Subcutaneous adipose tissue (tissue), 4 donors: ENCODE data around the gene PALLD. TPM values are rescaled to one million over a fixed set of nuclear protein-coding genes. Genes with fewer than 3 reads are reported as not detected.

ENCODE experiments used
- total RNA-seq, 4 donors: library from RNA; depleted of rRNA; stranded (reverse); fragments of >200 nt; gene quantifications; one replicate each; pipeline ENCODE4 v1.1.0, GENCODE V29; 2016
- TF ChIP-seq, protein P1 (sequence below): fragments of 450-650 bp; IDR thresholded peaks from one replicate; pipeline ENCODE4 v1.5.1; 2016; ENCODE audit warnings: low read depth, mild to moderate bottlenecking, control low read depth, antibody characterized with exemption, moderate library complexity

Gene PALLD
- total RNA-seq, 4 donors from 2014 or later = 94.1 to 118 (median 110) TPM

DNA sequence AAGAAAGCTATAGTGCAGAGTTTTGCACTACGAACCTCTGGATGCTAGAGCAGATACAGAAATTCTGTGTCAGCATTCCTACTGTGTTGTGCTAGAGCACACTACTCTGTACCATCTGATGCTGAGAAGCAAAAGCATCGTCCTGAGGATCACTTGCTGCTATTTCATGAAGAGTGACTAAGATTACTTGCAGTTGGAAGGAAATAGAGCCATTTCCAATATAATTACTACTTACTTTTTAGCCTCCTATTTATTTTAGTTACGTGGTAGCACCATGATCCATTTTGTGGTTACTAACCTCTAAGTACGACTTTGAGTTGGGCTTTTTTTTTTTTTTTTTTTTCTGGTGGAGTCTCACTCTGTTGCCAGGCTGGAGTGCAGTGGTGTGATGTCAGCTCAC lies 226.7 kb downstream of the PALLD start:
- TF ChIP-seq, protein P1, sequence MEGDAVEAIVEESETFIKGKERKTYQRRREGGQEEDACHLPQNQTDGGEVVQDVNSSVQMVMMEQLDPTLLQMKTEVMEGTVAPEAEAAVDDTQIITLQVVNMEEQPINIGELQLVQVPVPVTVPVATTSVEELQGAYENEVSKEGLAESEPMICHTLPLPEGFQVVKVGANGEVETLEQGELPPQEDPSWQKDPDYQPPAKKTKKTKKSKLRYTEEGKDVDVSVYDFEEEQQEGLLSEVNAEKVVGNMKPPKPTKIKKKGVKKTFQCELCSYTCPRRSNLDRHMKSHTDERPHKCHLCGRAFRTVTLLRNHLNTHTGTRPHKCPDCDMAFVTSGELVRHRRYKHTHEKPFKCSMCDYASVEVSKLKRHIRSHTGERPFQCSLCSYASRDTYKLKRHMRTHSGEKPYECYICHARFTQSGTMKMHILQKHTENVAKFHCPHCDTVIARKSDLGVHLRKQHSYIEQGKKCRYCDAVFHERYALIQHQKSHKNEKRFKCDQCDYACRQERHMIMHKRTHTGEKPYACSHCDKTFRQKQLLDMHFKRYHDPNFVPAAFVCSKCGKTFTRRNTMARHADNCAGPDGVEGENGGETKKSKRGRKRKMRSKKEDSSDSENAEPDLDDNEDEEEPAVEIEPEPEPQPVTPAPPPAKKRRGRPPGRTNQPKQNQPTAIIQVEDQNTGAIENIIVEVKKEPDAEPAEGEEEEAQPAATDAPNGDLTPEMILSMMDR = no peak

DNA sequence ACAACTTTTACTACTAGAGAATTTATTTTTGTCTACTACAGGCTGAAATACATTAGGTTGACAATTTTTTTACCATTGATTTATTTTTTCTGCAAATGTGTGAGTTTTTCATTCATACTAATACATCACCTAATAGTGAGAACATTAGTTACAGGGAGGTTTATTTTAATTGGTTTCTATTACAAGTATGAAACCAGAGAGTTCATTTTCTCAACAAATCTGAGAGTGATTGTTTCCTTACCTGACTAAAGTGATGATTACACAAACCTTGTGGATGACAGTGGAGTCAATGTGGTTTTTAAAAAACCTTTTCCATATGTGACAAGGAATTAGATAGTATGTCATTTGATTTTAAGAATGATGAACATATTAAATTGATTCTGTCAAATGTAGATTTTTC lies 227.4 kb downstream of the PALLD start:
- TF ChIP-seq, protein P1 = no peak

DNA sequence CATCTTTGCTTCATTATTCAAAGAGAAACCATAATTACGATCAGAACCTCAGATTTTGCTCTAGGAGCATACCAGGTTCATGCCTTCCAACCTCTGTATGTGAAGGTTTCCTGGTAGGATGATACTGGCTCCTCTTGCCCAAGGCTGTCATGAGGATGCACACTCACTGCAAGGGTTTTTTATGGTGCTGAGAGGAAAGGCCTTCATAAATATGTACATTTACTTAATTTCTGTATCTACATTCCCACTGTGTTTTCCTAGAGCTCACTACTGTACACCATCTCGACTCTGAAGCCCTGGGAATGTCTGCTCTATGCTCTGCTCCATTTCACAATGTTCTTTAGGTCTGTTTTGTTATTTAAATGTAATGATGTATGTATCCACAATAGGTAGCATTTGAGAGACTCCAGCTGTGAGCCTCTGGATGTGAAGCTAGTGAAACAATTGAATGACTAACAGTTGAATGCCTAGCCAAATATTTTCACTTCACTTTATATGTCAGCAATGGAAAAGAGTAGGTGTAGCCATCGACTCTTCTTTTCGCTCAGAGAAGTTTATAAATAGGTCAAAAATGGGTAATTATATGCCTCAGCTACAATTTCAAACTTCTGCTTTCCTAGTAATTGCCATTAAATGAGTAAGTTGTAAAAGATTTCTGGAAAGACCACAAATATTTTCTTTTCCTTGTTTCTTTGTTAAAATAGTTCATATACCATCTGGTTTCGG lies 228.0 kb downstream of the PALLD start:
- TF ChIP-seq, protein P1 = no peak

DNA sequence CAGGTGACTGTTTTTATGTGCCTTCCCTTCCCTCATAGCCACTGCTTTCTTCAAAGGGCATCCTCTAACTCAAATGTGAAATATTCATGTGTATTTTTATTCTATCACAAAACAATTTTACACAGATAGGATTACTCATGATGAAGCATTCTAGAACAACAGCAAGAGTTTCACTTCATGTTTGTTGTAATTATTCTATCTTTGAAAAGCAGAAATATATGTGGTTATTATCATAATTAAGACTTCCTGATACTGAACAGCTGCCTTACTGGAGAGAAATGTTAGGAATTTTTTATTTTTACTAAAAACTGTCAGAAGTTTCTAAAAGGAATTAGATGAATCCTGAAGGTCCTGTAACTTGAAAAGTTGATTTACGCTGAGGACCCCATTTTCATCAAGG lies 229.1 kb downstream of the PALLD start:
- TF ChIP-seq, protein P1 = no peak

DNA sequence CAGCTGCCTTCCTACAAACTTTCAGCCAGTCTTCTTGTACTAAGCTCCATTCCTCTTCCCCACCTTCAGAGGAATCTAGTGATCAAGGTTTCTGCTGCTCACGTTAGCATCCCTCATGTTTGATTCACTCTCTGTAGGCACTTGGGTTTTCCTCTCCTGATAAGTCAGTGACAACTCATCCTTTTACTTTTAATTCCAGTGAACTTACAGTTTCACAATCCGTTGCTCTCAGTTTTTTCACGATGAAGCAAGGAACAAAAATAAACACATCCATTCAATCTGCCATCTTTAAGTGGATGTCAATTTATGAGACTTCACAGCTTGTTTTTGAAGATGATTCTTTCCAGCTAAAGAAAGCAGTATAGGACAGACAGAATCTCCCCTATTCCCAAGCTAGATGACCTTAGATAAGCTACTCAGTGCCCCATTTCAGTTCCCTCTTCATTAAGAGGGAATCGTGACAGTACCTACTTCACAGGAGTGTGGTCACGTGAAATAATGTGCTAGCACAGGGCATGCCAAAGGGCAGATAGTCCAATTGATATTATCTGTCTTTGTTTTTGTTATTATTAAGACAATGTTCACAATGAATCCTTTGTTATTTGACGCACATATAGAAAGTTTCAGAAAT lies 234.3 kb downstream of the PALLD start:
- TF ChIP-seq, protein P1 = no peak

DNA sequence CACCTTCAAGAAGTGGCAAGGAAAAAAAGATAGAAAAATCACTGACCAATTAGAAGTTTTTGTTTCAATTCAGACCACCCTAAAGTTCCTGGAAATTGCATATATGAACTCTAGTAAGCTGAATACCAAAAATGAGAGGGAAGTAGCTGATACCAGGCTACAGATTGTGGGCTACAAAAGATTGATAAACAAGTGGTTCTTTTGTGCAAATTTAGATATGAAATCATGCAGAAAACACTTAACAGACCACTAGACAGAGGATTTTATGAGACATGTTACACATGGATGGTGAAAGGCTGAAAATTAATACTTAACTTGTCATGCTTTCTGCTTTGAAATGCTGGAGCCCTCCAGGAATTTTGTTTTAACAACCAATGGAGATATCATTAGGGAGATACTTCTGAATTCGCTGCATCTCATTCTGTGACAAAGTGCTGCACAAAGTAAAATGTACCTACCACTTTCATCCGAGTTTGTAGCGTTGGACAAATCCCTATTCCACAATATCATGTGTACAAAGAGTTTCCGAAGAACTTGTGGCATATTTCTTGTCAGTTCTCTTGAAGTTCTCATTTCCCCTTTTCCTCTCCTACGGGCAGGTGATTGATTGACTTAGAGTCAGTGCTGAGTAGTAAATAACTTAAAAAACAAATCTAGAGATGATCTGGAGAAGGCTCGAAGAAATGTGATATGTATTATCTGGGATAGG lies 235.0 kb downstream of the PALLD start:
- TF ChIP-seq, protein P1 = no peak

DNA sequence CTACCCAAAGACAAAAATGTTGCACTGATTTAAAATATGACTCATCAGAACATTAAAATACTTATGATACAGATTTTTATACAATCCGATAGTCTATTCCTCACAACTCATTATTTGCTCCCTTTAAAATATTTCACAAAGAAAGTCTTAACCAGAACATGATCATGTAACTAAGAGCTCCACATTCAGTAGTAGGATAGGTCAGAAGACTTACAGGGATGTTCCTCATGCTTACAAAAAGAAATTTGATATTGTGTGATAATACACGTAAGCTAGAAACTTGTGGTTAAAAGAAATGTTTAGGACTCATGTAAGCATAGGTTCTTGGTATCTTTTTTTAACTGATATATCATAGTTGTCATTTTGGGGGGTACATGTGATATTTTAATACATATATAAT lies 235.9 kb downstream of the PALLD start:
- TF ChIP-seq, protein P1 = no peak
